Neuron (in vitro differentiated cells): Measurements from ENCODE around the gene RAD51B.
"Not testable (repeated sequence)": the region's sequence is repeated elsewhere in the genome, so short reads cannot be mapped to it uniquely, and the experiment has no call there.

Source experiments
- H2AFZ ChIP-seq: one replicate; pipeline ENCODE4 v1.6.1; 2013; ENCODE audit warnings: low read depth, mild to moderate bottlenecking, inconsistent platforms, low read length, moderate library complexity
- H3K27me3 ChIP-seq: one replicate; pipeline ENCODE4 v1.6.1; 2013; ENCODE audit warnings: low read length; ENCODE audit not compliant: insufficient read depth
- H3K36me3 ChIP-seq: one replicate; pipeline ENCODE4 v1.6.1; 2013; ENCODE audit warnings: low read length; ENCODE audit not compliant: insufficient read depth
- H3K4me1 ChIP-seq: one replicate; pipeline ENCODE4 v1.6.1; 2013; ENCODE audit warnings: low read length; ENCODE audit not compliant: insufficient read depth
- H3K4me3 ChIP-seq: 2 replicates; pipeline ENCODE4 v1.5.1; 2013; ENCODE audit warnings: mild to moderate bottlenecking, low read length, moderate library complexity
- H3K9me3 ChIP-seq: one replicate; pipeline ENCODE4 v1.6.1; 2013; ENCODE audit warnings: low read length

Gene RAD51B

GRCh38 chr14:68658029-68658509, 838.5 kb downstream of the RAD51B start:
- Histone ChIP-seq H3K27me3 (no peaks in the 10 kb centered on the region), H2AFZ (no peak overlapping the region), H3K36me3 (no peaks in the 10 kb centered on the region), H3K9me3 (peaks cover 3% of the 10 kb centered on the region), H3K4me1 (peaks cover 27% of the 10 kb centered on the region), H3K4me3 (no peak overlapping the region)

GRCh38 chr14:68658943-68659931, 839.7 kb downstream of the RAD51B start:
- Histone ChIP-seq H3K4me3 (no peak overlapping the region), H3K4me1 (peaks cover 27% of the 10 kb centered on the region), H3K27me3 (no peaks in the 10 kb centered on the region), H3K36me3 (no peaks in the 10 kb centered on the region), H3K9me3 (peaks cover 3% of the 10 kb centered on the region), H2AFZ (no peak overlapping the region)

GRCh38 chr14:68660495-68660894, 840.9 kb downstream of the RAD51B start:
- H3K36me3 ChIP-seq = no peaks in the 10 kb centered on the region

DNA sequence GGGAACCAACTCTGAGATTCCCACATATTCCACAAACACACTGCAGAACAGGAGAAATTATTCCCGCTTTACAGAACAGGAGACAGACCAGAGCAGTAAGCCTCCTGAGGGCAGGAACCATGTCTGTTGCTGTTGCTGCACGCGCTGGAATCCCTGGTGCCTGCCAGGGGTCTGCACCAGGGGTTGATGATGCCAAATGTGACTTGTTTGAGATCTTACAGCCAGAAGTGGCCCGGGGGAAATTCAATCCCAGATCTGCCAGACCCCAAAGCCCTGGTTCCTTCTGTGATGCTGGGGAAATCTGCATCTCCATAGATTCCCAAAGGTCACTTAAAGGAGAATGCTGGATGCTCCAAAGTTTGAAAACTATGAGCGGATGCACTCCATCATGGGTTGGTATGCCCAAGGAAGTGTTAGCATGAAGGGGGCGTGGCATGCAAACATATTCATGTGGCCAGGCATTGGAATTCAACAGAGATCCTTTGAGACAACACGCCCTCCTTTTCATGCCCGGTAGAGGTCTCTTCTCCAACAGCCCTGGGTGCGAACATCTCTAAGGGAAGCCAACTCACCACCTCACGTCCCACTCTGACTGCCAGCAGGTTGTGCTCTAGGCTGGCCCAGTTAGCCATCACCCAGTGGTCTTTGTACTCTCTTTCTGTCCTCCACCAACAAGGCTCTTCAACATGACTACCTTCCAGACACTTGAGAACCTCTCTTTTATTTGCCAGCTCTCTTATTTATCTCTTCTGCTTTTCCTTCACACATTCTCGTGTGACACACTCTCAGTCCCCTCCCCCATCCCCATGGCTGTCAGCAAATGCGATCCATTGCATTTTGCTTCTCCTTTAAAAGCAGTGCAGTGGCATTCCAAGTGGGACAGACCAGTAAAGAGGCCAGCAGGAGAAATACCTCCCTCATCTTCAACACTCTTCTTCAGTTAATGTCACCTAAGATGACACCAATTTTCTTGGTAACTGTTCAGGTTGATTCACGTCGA, 841.9 kb downstream of the RAD51B start:
- peaks cover 37% of the 10 kb centered on the region for H3K4me1 ChIP-seq

More at GRCh38 chr14:68660495-68660894, 840.9 kb downstream of the RAD51B start:
- Histone ChIP-seq H3K9me3 (peaks cover 3% of the 10 kb centered on the region), H3K4me1 (peaks cover 33% of the 10 kb centered on the region), H2AFZ (no peak overlapping the region), H3K27me3 (no peaks in the 10 kb centered on the region), H3K4me3 (no peak overlapping the region)

GRCh38 chr14:68662392-68662791, 842.8 kb downstream of the RAD51B start:
- Histone ChIP-seq H3K9me3 (peaks cover 6% of the 10 kb centered on the region), H3K4me3 (no peak overlapping the region), H2AFZ (no peak overlapping the region), H3K36me3 (no peaks in the 10 kb centered on the region), H3K27me3 (no peaks in the 10 kb centered on the region), H3K4me1 (peaks cover 37% of the 10 kb centered on the region)

More for the DNA sequence above, 841.9 kb downstream of the RAD51B start:
- Histone ChIP-seq H2AFZ (no peak overlapping the region), H3K9me3 (peaks cover 3% of the 10 kb centered on the region), H3K27me3 (no peaks in the 10 kb centered on the region), H3K4me3 (no peak overlapping the region), H3K36me3 (no peaks in the 10 kb centered on the region)

GRCh38 chr14:68662826-68663225, 843.2 kb downstream of the RAD51B start:
- H3K27me3 ChIP-seq, H2AFZ ChIP-seq, H3K4me3 ChIP-seq, H3K36me3 ChIP-seq, H3K9me3 ChIP-seq: not testable (repeated sequence)
- peaks cover 35% of the 10 kb centered on the region for H3K4me1 ChIP-seq

DNA sequence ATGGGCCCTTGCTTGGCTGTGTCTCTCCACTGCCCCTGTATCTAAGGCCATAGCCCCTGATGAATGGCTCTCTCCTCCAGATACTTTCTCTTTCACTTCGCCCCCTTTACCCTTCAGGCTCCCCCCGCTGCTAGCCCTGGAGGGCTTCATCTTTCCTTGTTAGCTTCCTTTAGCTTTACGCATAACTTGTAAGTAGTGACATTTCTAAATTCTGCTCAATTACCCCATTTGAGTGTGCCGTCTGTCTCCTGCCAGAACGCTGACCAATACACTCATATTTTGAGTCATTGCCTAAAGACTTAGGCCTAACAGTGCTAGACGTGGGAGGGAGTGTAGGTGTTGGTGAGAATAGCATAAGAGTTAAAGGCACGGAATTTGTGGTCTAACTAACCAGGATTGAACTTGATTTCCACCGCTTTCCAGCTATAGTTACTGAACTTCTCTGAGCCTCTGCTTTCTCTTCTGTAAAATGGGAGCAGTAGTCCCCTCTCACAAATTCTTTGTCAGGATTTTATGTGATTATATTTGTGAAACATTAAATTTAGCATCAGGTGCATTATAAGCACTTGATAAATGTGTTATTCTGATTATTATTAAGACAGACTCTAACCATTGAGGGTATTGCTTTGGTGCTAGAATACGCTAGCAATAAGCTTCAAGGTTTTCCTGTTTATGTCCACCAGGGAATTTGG, 844.0 kb downstream of the RAD51B start:
- Histone ChIP-seq H3K9me3 (peaks cover 6% of the 10 kb centered on the region), H2AFZ (no peak overlapping the region), H3K4me3 (no peak overlapping the region), H3K27me3 (no peaks in the 10 kb centered on the region), H3K36me3 (no peaks in the 10 kb centered on the region), H3K4me1 (peaks cover 29% of the 10 kb centered on the region)

- Histone ChIP-seq H3K4me3 (no peak overlapping the region), H3K27me3 (no peaks in the 10 kb centered on the region), H3K36me3 (no peaks in the 10 kb centered on the region), H2AFZ (no peak overlapping the region), H3K9me3 (peaks cover 6% of the 10 kb centered on the region), H3K4me1 (peaks cover 22% of the 10 kb centered on the region)
Observed at GRCh38 chr14:68664225-68664681, 844.7 kb downstream of the RAD51B start.

GRCh38 chr14:68665131-68665530, 845.6 kb downstream of the RAD51B start:
- Histone ChIP-seq H3K9me3 (peaks cover 6% of the 10 kb centered on the region), H3K4me3 (no peak overlapping the region), H3K36me3 (no peaks in the 10 kb centered on the region), H3K4me1 (peaks cover 21% of the 10 kb centered on the region), H3K27me3 (no peaks in the 10 kb centered on the region), H2AFZ (no peak overlapping the region)

GRCh38 chr14:68665792-68666204, 846.2 kb downstream of the RAD51B start:
- Histone ChIP-seq H3K9me3 (peaks cover 4% of the 10 kb centered on the region), H3K27me3 (no peaks in the 10 kb centered on the region), H3K36me3 (no peaks in the 10 kb centered on the region), H3K4me1 (peaks cover 21% of the 10 kb centered on the region), H3K4me3 (no peak overlapping the region), H2AFZ (no peak overlapping the region)

GRCh38 chr14:68666236-68666635, 846.7 kb downstream of the RAD51B start:
- H3K4me3 ChIP-seq = no peak overlapping the region
- peaks cover 21% of the 10 kb centered on the region for H3K4me1 ChIP-seq

GRCh38 chr14:68666899-68667298, 847.3 kb downstream of the RAD51B start:
- H3K27me3 ChIP-seq = no peaks in the 10 kb centered on the region
- no peak overlapping the region for H3K4me3 ChIP-seq
- no peak overlapping the region for H2AFZ ChIP-seq
- H3K9me3 ChIP-seq = peaks cover 4% of the 10 kb centered on the region
- H3K4me1 ChIP-seq = peaks cover 21% of the 10 kb centered on the region
- no peaks in the 10 kb centered on the region for H3K36me3 ChIP-seq

More at GRCh38 chr14:68666236-68666635, 846.7 kb downstream of the RAD51B start:
- H2AFZ ChIP-seq = no peak overlapping the region
- peaks cover 4% of the 10 kb centered on the region for H3K9me3 ChIP-seq
- no peaks in the 10 kb centered on the region for H3K27me3 ChIP-seq
- no peaks in the 10 kb centered on the region for H3K36me3 ChIP-seq
